GM23248 (cell line): Measurements from ENCODE around the gene ABLIM1. TPM values are rescaled to one million over a fixed set of nuclear protein-coding genes. Genes with fewer than 3 reads are reported as not detected.

Source experiments
- DNase-seq: peaks from one replicate; pipeline ENCODE4 v3.0.0-alpha.2; 2015
- H2AFZ ChIP-seq: fragments of 200-600 bp; sonication (generic); 2 replicates; pipeline ENCODE4 v1.6.1; 2016; ENCODE audit warnings: antibody characterized with exemption
- H3F3A ChIP-seq: fragments of 200-600 bp; sonication (generic); 2 replicates; pipeline ENCODE4 v1.6.1; 2016; ENCODE audit warnings: mild to moderate bottlenecking, antibody characterized with exemption, mixed run types; ENCODE audit not compliant: insufficient read depth
- H3K27ac ChIP-seq: fragments of 200-600 bp; sonication (generic); 2 replicates; pipeline ENCODE4 v1.5.1; 2016; ENCODE audit warnings: mild to moderate bottlenecking
- H3K27me3 ChIP-seq: fragments of 200-600 bp; sonication (generic); replicated peaks from 2 replicates; pipeline ENCODE4 v1.6.1; 2016; ENCODE audit warnings: mild to moderate bottlenecking; ENCODE audit not compliant: insufficient read depth
- H3K36me3 ChIP-seq: fragments of 200-600 bp; sonication (generic); 2 replicates; pipeline ENCODE4 v1.6.1; 2016; ENCODE audit warnings: low read depth, mild to moderate bottlenecking
- H3K4me1 ChIP-seq: fragments of 200-600 bp; sonication (generic); 2 replicates; pipeline ENCODE4 v1.6.1; 2016; ENCODE audit warnings: mild to moderate bottlenecking; ENCODE audit not compliant: insufficient read depth
- H3K4me2 ChIP-seq: fragments of 200-600 bp; sonication (generic); one replicate; pipeline ENCODE4 v1.6.1; 2016; ENCODE audit warnings: mild to moderate bottlenecking; ENCODE audit not compliant: unreplicated experiment
- H3K4me3 ChIP-seq: fragments of 200-600 bp; sonication (generic); 2 replicates; pipeline ENCODE4 v1.5.1; 2016; ENCODE audit warnings: mild to moderate bottlenecking
- H3K79me2 ChIP-seq: fragments of 200-600 bp; sonication (generic); 2 replicates; pipeline ENCODE4 v1.6.1; 2016; ENCODE audit warnings: mild to moderate bottlenecking; ENCODE audit not compliant: insufficient read depth
- H3K9ac ChIP-seq: fragments of 200-600 bp; sonication (generic); 2 replicates; pipeline ENCODE4 v1.6.1; 2016; ENCODE audit warnings: mild to moderate bottlenecking
- H3K9me2 ChIP-seq: fragments of 200-600 bp; sonication (generic); 2 replicates; pipeline ENCODE4 v1.6.1; 2016; ENCODE audit warnings: mixed run types, mild to moderate bottlenecking, moderate library complexity; ENCODE audit not compliant: insufficient read depth
- H3K9me3 ChIP-seq: fragments of 200-600 bp; sonication (generic); one replicate; pipeline ENCODE4 v1.6.1; 2017; ENCODE audit warnings: low read depth
- H4K20me1 ChIP-seq: fragments of 200-600 bp; sonication (generic); 2 replicates; pipeline ENCODE4 v1.6.0; 2016; ENCODE audit not compliant: insufficient read depth
- EZH2 ChIP-seq: fragments of 200-600 bp; sonication (generic); IDR thresholded peaks from 2 replicates; pipeline ENCODE4 v1.6.1; 2018; ENCODE audit warnings: antibody characterized with exemption, mild to moderate bottlenecking; ENCODE audit not compliant: insufficient read depth, poor library complexity, severe bottlenecking
- EZH2phosphoT487 ChIP-seq: fragments of 200-600 bp; sonication (generic); IDR thresholded peaks from 2 replicates; pipeline ENCODE4 v1.6.1; 2018; ENCODE audit warnings: antibody characterized with exemption, moderate library complexity, mild to moderate bottlenecking, low read depth; ENCODE audit not compliant: insufficient read depth
- WGBS, 2 experiments: methylation state at CpG; one replicate each; pipeline ENCODE4 v1.1.6; 2015 to 2017; ENCODE audit warnings: low lambda C conversion rate in 2 of 2, low coverage in 1 of 2; ENCODE audit errors: missing lambda C conversion rate in 2 of 2; 5-methylcytosine and 5-hydroxymethylcytosine counted together
- in situ Hi-C: fragments of 300-500 bp; cut with MboI; formaldehyde crosslinking; loops from 2 replicates; pipeline ENCODE4 v1.15.0; 2020
- polyA plus RNA-seq: library from polyadenylated mRNA; unstranded; fragments of >200 nt; fragmentation: Nextera tagmentation; extraction: Ambion mirVana; gene quantifications from 2 replicates; pipeline ENCODE4 v1.2.1, GENCODE V29; 2016
- total RNA-seq: library from RNA; depleted of rRNA; stranded (reverse); fragments of >200 nt; shearing (Covaris generic); gene quantifications from 2 replicates; pipeline ENCODE4 v1.2.3, GENCODE V29; 2014

The ABLIM1 gene
- total and polyA plus RNA-seq, 2 experiments from 2014 or later: 0.54 to 0.78 TPM

DNA sequence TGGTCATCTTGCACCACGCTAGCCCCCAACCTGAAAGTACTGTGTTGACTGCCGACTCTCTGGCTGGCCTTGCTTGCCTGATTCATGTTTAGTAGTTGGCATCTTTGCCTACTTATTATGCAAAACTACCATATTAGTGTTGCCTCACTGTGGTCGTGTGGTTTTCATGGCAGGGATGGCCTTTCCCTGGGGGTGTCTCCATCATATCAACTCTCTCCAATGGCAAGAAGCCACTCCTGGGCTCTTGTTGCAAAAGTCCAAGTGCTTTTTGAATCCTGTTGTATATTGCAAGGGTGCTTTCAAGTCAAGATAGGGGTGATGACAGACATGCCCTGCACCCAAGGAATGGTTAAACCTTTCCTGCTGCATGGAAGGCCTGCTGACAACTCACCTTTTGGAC lies 39.4 kb downstream of the ABLIM1 start:
- peaks cover 8% of the 10 kb centered on the region for H3F3A ChIP-seq
- H3K4me1 ChIP-seq: peaks cover 8% of the 10 kb centered on the region
- TF ChIP-seq EZH2 (no peak), EZH2phosphoT487 (no peak)
- no peaks in the 10 kb centered on the region for H3K9me3 ChIP-seq
- H2AFZ ChIP-seq: no peak overlapping the region
- H3K9me2 ChIP-seq: no peaks in the 10 kb centered on the region
- no peak overlapping the region for H3K4me2 ChIP-seq
- H3K27me3 ChIP-seq: no peaks in the 10 kb centered on the region; the same call in 1 of the 2 replicates
- H4K20me1 ChIP-seq: no peaks in the 10 kb centered on the region
- no peak for DNase-seq
- no peaks in the 10 kb centered on the region for H3K79me2 ChIP-seq
- H3K27ac ChIP-seq: no peak overlapping the region
- 62 to 74% methylated on average over 3 of the region's 3 CpGs for WGBS, 2 experiments
- in situ Hi-C loops: no loop called here
- H3K9ac ChIP-seq: no peak overlapping the region
- H3K4me3 ChIP-seq: no peak overlapping the region
- no peaks in the 10 kb centered on the region for H3K36me3 ChIP-seq

DNA sequence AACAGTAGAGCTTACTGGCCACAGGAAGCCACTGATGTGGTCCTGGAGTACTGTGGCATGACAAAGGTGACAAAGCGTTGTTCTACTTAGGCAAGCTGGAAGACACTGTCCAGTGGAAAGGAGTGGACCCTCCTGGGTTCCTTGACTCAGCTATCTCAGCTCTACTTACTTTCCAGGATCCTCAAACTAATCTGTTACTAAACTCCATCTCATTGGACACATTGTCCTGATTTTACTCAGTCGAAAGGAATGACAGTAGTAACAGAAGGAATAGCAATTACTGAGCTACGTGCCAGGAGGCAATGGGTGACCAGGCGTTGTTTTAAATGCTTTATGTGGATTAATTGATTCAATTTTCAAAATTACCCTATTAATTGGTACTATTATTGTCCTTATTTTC lies 41.6 kb downstream of the ABLIM1 start:
- Histone ChIP-seq H3K27me3 (peaks cover 5% of the 10 kb centered on the region), H3K4me1 (no peaks in the 10 kb centered on the region; the same call in 1 of the 2 replicates), H3F3A (no peaks in the 10 kb centered on the region), H3K36me3 (no peaks in the 10 kb centered on the region), H3K9ac (no peak overlapping the region), H3K27ac (no peak overlapping the region), H3K9me2 (no peaks in the 10 kb centered on the region), H4K20me1 (no peaks in the 10 kb centered on the region), H3K4me2 (no peak overlapping the region), H3K4me3 (no peak overlapping the region), H3K9me3 (no peaks in the 10 kb centered on the region), H2AFZ (no peak overlapping the region), H3K79me2 (no peaks in the 10 kb centered on the region)
- DNase-seq: peak; percentile 36
- in situ Hi-C loops: no loop called here
- no peak for TF ChIP-seq EZH2
- no peak for TF ChIP-seq EZH2phosphoT487
- 47 to 50% methylated on average over 4 of the region's 4 CpGs for WGBS, 2 experiments

DNA sequence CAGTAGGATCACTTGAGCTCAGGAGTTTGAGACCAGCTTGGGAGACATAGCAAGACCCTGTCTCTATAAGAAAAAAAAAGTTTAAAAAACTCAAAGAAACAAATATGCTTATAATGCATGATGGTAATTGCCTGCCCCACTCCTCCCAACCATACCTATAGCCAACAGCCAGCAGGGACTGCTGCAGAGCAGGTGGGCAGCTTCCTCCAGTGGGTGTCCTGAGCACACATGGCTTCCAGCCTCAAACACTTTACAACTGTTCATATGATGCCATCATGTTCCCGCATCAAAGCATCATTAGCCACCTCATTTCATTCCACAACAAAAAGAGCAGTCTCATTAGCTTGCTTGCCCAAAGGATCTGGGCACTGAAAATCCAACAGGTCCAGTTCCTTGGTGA lies 42.0 kb downstream of the ABLIM1 start:
- in situ Hi-C loops: no loop called here
- Histone ChIP-seq H3K79me2 (no peaks in the 10 kb centered on the region), H3K27ac (no peak overlapping the region), H3K9me2 (no peaks in the 10 kb centered on the region), H3K9ac (no peak overlapping the region), H3K4me1 (no peaks in the 10 kb centered on the region; the same call in 1 of the 2 replicates), H2AFZ (no peak overlapping the region), H4K20me1 (no peaks in the 10 kb centered on the region), H3K27me3 (peaks cover 5% of the 10 kb centered on the region), H3F3A (no peaks in the 10 kb centered on the region), H3K9me3 (no peaks in the 10 kb centered on the region), H3K4me2 (no peak overlapping the region), H3K4me3 (no peak overlapping the region), H3K36me3 (no peaks in the 10 kb centered on the region)
- DNase-seq: no peak
- WGBS, 2 experiments: 85 to 88% methylated on average over 1 of the region's 1 CpG
- TF ChIP-seq EZH2 (no peak), EZH2phosphoT487 (no peak)

- H3K27ac ChIP-seq: no peak overlapping the region
- in situ Hi-C loops: no loop called here
- no peak for DNase-seq
- no peaks in the 10 kb centered on the region; the same call in 1 of the 2 replicates for H3K4me1 ChIP-seq
- no peak overlapping the region for H2AFZ ChIP-seq
- no peaks in the 10 kb centered on the region for H4K20me1 ChIP-seq
- peaks cover 5% of the 10 kb centered on the region for H3K27me3 ChIP-seq
- H3K4me3 ChIP-seq: no peak overlapping the region
- H3K9me2 ChIP-seq: no peaks in the 10 kb centered on the region
- TF ChIP-seq EZH2phosphoT487 (no peak), EZH2 (no peak)
- H3K9me3 ChIP-seq: no peaks in the 10 kb centered on the region
- H3K4me2 ChIP-seq: no peak overlapping the region
- no peaks in the 10 kb centered on the region for H3K36me3 ChIP-seq
- H3F3A ChIP-seq: no peaks in the 10 kb centered on the region
- WGBS, 2 experiments: 41 to 71% methylated on average over 1 of the region's 1 CpG
- no peak overlapping the region for H3K9ac ChIP-seq
- H3K79me2 ChIP-seq: no peaks in the 10 kb centered on the region
Measured at GRCh38 chr10:114615600-114616007, 42.5 kb downstream of the ABLIM1 start.
